CD14-positive monocyte (primary cell): ENCODE results near the gene MYADML2. TPM values are rescaled to one million over a fixed set of nuclear protein-coding genes. Genes with fewer than 3 reads are reported as not detected.
A peak's percentile ranks its signal among the peaks of the same experiment; 100 is the strongest.
"Not testable (repeated sequence)": the region's sequence is repeated elsewhere in the genome, so short reads cannot be mapped to it uniquely, and the experiment has no call there.

Source experiments
- DNase-seq, 3 donors: peaks; one replicate each; pipeline ENCODE4 v3.0.0-alpha.2; 2011 to 2022
- H2AFZ ChIP-seq: 2 replicates; pipeline ENCODE4 v1.6.0; 2012; ENCODE audit warnings: mild to moderate bottlenecking, low read depth, low read length, inconsistent platforms; ENCODE audit not compliant: insufficient read depth, poor library complexity, severe bottlenecking
- H3K27ac ChIP-seq, 2 donors: 1 replicate in 1 of 2; 2 replicates in 1 of 2; pipeline ENCODE4 v1.5.1; 2012 to 2013; ENCODE audit warnings: low read length in 2 of 2, control low read depth in 1 of 2, inconsistent platforms in 1 of 2, low read depth in 1 of 2, mild to moderate bottlenecking in 1 of 2
- H3K27me3 ChIP-seq, 2 donors: one replicate each; pipeline versions ENCODE4 v1.6.0 to v1.6.1; 2011 to 2013; ENCODE audit warnings: low read length in 2 of 2; ENCODE audit not compliant: control insufficient read depth in 2 of 2, insufficient read depth in 2 of 2
- H3K36me3 ChIP-seq, 2 donors: replicated peaks in 1 of 2; 1 replicate in 1 of 2; 2 replicates in 1 of 2; pipeline versions ENCODE4 v1.5.1 to v1.6.1; 2012 to 2013; ENCODE audit warnings: low read length in 2 of 2, control low read depth in 1 of 2, inconsistent platforms in 1 of 2, mild to moderate bottlenecking in 1 of 2; ENCODE audit not compliant: insufficient read depth in 2 of 2, control insufficient read depth in 1 of 2
- H3K4me1 ChIP-seq, 2 donors: 1 replicate in 1 of 2; 2 replicates in 1 of 2; pipeline versions ENCODE4 v1.5.1 to v1.6.1; 2012 to 2013; ENCODE audit warnings: low read length in 2 of 2, control low read depth in 1 of 2, inconsistent platforms in 1 of 2, mild to moderate bottlenecking in 1 of 2, moderate library complexity in 1 of 2; ENCODE audit not compliant: insufficient read depth in 2 of 2, control insufficient read depth in 1 of 2
- H3K4me2 ChIP-seq: replicated peaks from 2 replicates; pipeline ENCODE3; 2012; ENCODE audit warnings: low read length, moderate library complexity, mild to moderate bottlenecking; ENCODE audit not compliant: poor library complexity, severe bottlenecking; ENCODE audit errors: extremely low read depth
- H3K4me3 ChIP-seq, 3 experiments: fragments of 200-600 bp in 1 of 3; sonication (generic) in 1 of 3; replicated peaks in 1 of 3; 1 replicate in 2 of 3; 2 replicates in 1 of 3; pipeline ENCODE4 v1.5.1; 2011 to 2013; ENCODE audit warnings: low read length in 3 of 3, mild to moderate bottlenecking in 3 of 3, control low read depth in 2 of 3, low read depth in 2 of 3, inconsistent platforms in 1 of 3, moderate library complexity in 1 of 3
- H3K79me2 ChIP-seq: 2 replicates; pipeline ENCODE4 v1.6.0; 2012; ENCODE audit warnings: mild to moderate bottlenecking, control low read depth, inconsistent platforms, low read length, moderate library complexity; ENCODE audit not compliant: insufficient read depth
- H3K9ac ChIP-seq: 2 replicates; pipeline ENCODE4 v1.6.0; 2017; ENCODE audit warnings: low read length, mild to moderate bottlenecking; ENCODE audit not compliant: insufficient read depth, poor library complexity, severe bottlenecking
- H3K9me3 ChIP-seq, 2 donors: replicated peaks in 1 of 2; 1 replicate in 1 of 2; 2 replicates in 1 of 2; pipeline versions ENCODE4 v1.5.1 to v1.6.1; 2012 to 2013; ENCODE audit warnings: low read length in 2 of 2, control low read depth in 1 of 2; ENCODE audit not compliant: control insufficient read depth in 1 of 2, insufficient read depth in 1 of 2
- H4K20me1 ChIP-seq: 2 replicates; pipeline ENCODE4 v1.6.0; 2012; ENCODE audit warnings: mild to moderate bottlenecking, low read length, control low read depth, moderate library complexity; ENCODE audit not compliant: insufficient read depth
- H3K27ac Mint-ChIP-seq, 7 donors: one replicate each; pipeline ENCODE4 v1.8.0; 2020; ENCODE audit warnings: mild to moderate bottlenecking in 7 of 7, mixed read lengths in 7 of 7, moderate library complexity in 6 of 7, inconsistent platforms in 2 of 7
- H3K27me3 Mint-ChIP-seq, 3 donors: one replicate each; pipeline ENCODE4 v1.8.0; 2021 to 2022; ENCODE audit warnings: low read depth in 3 of 3, mild to moderate bottlenecking in 3 of 3, mixed read lengths in 3 of 3, moderate library complexity in 3 of 3, inconsistent platforms in 1 of 3
- H3K36me3 Mint-ChIP-seq, 2 donors: one replicate each; pipeline ENCODE4 v1.8.0; 2020; ENCODE audit warnings: mixed read lengths in 2 of 2, inconsistent platforms in 1 of 2, mild to moderate bottlenecking in 1 of 2
- H3K4me1 Mint-ChIP-seq: one replicate; pipeline ENCODE4 v1.8.0; 2020; ENCODE audit warnings: mild to moderate bottlenecking, mixed read lengths
- H3K4me3 Mint-ChIP-seq, 2 donors: one replicate each; pipeline ENCODE4 v1.8.0; 2020; ENCODE audit warnings: mild to moderate bottlenecking in 2 of 2, mixed read lengths in 2 of 2, moderate library complexity in 1 of 2
- H3K9me3 Mint-ChIP-seq, 7 donors: one replicate each; pipeline ENCODE4 v1.8.0; 2020 to 2022; ENCODE audit warnings: mixed read lengths in 7 of 7, mild to moderate bottlenecking in 6 of 7, moderate library complexity in 6 of 7, inconsistent platforms in 2 of 7
- WGBS: methylation state at CpG from one replicate; pipeline ENCODE4 v1.1.5; 2013; ENCODE audit warnings: missing lambda C conversion rate; ENCODE audit not compliant: insufficient coverage; 5-methylcytosine and 5-hydroxymethylcytosine counted together
- intact Hi-C, 2 donors: fragments of 100-400 bp; cut with micrococcal nuclease; formaldehyde crosslinking; loops; one replicate each; pipeline versions ENCODE4 v1.15.0 to v1.15.1; 2023
- polyA plus RNA-seq, 3 donors: library from polyadenylated mRNA; depleted of rRNA in 1 of 3; unstranded in 2 of 3; stranded (reverse) in 1 of 3; fragments of 300-500 nt in 2 of 3; fragments of >200 nt in 1 of 3; fragmentation: Illumina TruSeq in 2 of 3; gene quantifications; 1 replicate in 2 of 3; 2 replicates in 1 of 3; pipeline ENCODE4 v1.2.3, GENCODE V29; 2012 to 2021
- TF ChIP-seq, protein P1 (sequence below): fragments of 200-600 bp; IDR thresholded peaks from one replicate; pipeline ENCODE4 v1.8.0; 2022; ENCODE audit warnings: antibody characterized with exemption, mild to moderate bottlenecking

Gene MYADML2
- polyA plus RNA-seq, 3 donors, result not detected

DNA sequence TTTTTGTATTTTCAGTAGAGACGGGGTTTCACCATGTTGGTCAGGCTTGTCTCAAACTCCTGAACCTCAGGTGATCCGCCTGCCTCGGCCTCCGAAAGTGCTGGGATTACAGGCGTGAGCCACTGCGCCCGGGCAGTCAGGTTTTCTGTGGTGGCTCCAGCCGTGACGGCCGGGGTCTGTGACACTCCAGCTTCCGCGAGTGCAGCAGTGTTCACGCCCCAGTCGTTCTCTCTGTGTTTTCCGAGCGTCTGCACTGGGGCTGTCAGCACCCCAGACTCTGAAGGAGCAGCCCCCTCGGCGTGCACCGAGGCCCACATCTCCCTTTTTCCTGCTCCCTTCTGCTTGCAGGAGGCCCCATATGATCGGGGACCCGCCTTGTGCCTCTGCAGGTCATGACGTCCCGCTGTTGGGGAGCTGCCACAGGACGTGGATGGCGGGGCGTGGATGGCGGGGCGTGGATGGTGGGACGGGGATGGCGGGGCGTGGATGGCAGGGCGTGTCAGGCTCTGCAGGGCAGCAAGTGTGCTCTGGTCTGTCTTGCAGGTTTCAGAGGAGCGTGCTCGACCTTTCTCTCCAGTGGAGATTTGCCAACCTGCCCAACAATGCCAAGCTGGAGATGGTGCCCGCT, 36.1 kb upstream of the MYADML2 start:
- H3K27ac Mint-ChIP-seq, result peak overlapping the region in 1 of 7 donors; percentile 26
- Histone ChIP-seq H3K27me3 (no peaks in the 10 kb centered on the region), H3K36me3 (peaks cover 34 to 45% of the 10 kb centered on the region in 2 donors), H3K4me2 (no peak overlapping the region), H3K4me3 (no peak overlapping the region), H4K20me1 (no peaks in the 10 kb centered on the region), H3K79me2 (peaks cover 12% of the 10 kb centered on the region), H2AFZ (peak overlapping the region; percentile 24), H3K9ac (no peak overlapping the region), H3K9me3 (no peaks in the 10 kb centered on the region), H3K27ac (peak overlapping the region in 1 of 2 donors; percentile 36), H3K4me1 (peaks cover 15 to 16% of the 10 kb centered on the region in 2 donors)
- peaks cover 0 to 2% (median 0%) of the 10 kb centered on the region in 3 donors for H3K27me3 Mint-ChIP-seq
- 94% methylated on average over 34 of the region's 35 CpGs for WGBS
- TF ChIP-seq, protein P1, sequence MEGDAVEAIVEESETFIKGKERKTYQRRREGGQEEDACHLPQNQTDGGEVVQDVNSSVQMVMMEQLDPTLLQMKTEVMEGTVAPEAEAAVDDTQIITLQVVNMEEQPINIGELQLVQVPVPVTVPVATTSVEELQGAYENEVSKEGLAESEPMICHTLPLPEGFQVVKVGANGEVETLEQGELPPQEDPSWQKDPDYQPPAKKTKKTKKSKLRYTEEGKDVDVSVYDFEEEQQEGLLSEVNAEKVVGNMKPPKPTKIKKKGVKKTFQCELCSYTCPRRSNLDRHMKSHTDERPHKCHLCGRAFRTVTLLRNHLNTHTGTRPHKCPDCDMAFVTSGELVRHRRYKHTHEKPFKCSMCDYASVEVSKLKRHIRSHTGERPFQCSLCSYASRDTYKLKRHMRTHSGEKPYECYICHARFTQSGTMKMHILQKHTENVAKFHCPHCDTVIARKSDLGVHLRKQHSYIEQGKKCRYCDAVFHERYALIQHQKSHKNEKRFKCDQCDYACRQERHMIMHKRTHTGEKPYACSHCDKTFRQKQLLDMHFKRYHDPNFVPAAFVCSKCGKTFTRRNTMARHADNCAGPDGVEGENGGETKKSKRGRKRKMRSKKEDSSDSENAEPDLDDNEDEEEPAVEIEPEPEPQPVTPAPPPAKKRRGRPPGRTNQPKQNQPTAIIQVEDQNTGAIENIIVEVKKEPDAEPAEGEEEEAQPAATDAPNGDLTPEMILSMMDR, result no peak
- H3K36me3 Mint-ChIP-seq, result peaks cover 42 to 78% of the 10 kb centered on the region in 2 donors
- H3K4me3 Mint-ChIP-seq, result no peak overlapping the region
- intact Hi-C loops, result no loop called here
- no peaks in the 10 kb centered on the region for H3K9me3 Mint-ChIP-seq
- peaks cover 24% of the 10 kb centered on the region for H3K4me1 Mint-ChIP-seq
- no peak for DNase-seq

DNA sequence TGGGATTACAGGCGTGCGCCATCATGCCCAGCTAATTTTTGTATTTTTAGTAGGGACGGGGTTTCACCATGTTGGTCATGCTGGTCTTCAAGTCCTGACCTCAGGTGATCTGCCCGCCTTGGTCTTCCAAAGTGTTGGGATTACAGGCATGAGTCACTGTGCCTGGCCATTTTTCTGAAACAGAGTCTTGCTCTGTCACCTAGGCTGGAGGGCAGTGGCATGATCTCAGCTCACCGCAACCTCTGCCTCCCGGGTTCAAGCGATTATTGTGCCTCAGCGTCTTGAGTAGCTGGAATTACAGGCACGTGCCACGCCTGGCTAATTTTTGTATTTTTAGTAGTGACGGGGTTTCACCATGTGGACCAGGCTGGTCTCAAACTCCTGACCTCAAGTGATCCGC, 34.5 kb upstream of the MYADML2 start:
- H3K4me2 ChIP-seq, H3K9me3 ChIP-seq, H3K27me3 Mint-ChIP-seq, H3K27me3 ChIP-seq, H2AFZ ChIP-seq, intact Hi-C loops, H3K9ac ChIP-seq, H3K4me3 Mint-ChIP-seq, H3K27ac Mint-ChIP-seq, DNase-seq, H3K9me3 Mint-ChIP-seq, H3K27ac ChIP-seq, H3K4me3 ChIP-seq, H4K20me1 ChIP-seq: not testable (repeated sequence)
- Histone ChIP-seq H3K36me3 (peaks cover 25 to 34% of the 10 kb centered on the region in 2 donors), H3K79me2 (peaks cover 12% of the 10 kb centered on the region), H3K4me1 (peaks cover 21 to 26% of the 10 kb centered on the region in 2 donors)
- H3K4me1 Mint-ChIP-seq, result peaks cover 29% of the 10 kb centered on the region
- H3K36me3 Mint-ChIP-seq, result peaks cover 32 to 65% of the 10 kb centered on the region in 2 donors
- 99% methylated on average over 10 of the region's 12 CpGs for WGBS
